GM12874 (cell line): ENCODE measurements around the gene TCEAL3.

Experiments
- CTCF ChIP-seq: IDR thresholded peaks from 2 replicates; pipeline ENCODE4 v1.5.1; 2011; ENCODE audit warnings: low read depth, mild to moderate bottlenecking, control low read depth, low read length, moderate library complexity; ENCODE audit not compliant: insufficient read depth

Gene TCEAL3

GRCh38 chrX:103629318-103630170 lies 21.8 kb downstream of the TCEAL3 start:
- no peak for TF ChIP-seq CTCF

GRCh38 chrX:103630171-103630511 lies 22.4 kb downstream of the TCEAL3 start:
- TF ChIP-seq CTCF, result no peak

GRCh38 chrX:103631145-103631544 lies 23.4 kb downstream of the TCEAL3 start:
- TF ChIP-seq CTCF, result no peak

GRCh38 chrX:103635436-103635835 lies 27.7 kb downstream of the TCEAL3 start:
- TF ChIP-seq CTCF, result no peak

GRCh38 chrX:103637604-103638338 lies 30.0 kb downstream of the TCEAL3 start:
- no peak for TF ChIP-seq CTCF

- no peak for TF ChIP-seq CTCF
Measured at GRCh38 chrX:103640401-103641155, 32.8 kb downstream of the TCEAL3 start.

GRCh38 chrX:103644125-103644524 lies 36.4 kb downstream of the TCEAL3 start:
- no peak for TF ChIP-seq CTCF
